Activated T-helper 1 cell treated with anti-CD3 and anti-CD28 coated beads, Interleukin-2, amount 50 U/mL, for 16 hours (primary cell): Measurements from ENCODE around the gene WNT7B.

ENCODE experiments used
- DNase-seq, 2 donors: peaks; one replicate each; pipeline ENCODE4 v3.0.0-alpha.2; 2020; ENCODE audit warnings: low read depth in 1 of 2, low spot score in 1 of 2

The WNT7B gene

DNA sequence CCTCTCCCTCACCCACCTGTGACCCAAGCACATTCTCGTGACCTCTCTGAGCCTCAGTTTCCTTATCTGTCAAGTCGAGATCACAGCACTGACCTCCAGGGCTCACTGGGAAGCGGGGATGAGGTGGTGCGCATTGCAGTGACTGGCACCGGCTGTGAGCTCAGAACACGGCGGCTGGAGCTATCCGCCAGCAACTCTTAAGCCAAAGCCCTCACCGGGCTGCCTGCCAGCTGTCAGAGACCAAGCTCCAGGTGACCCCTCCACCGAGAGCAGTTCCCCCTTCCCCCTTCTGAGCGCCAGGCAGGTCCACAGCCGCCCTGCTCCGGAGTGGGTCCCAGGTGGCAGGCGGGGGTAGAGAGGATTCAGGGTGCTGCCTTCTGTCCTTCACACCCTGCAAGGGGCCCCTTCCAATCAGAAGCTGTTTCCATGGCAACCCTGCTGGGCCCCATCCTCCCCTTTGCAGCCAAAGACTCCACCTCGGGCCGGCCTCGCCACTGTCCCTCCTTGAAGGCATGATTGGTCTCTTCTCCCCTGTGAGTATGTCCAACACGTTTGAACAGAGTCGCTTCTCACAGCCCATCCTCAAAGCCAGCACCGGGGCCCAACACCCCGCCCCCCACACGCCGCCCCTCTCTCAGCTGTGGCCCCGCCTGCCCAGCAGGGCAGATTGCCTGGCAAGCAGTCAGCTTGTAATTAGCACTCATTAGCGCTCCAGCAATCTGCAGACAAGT is 98.7 kb downstream of the WNT7B start:
- DNase-seq: peak in 1 of 2 donors; percentile 0

DNA sequence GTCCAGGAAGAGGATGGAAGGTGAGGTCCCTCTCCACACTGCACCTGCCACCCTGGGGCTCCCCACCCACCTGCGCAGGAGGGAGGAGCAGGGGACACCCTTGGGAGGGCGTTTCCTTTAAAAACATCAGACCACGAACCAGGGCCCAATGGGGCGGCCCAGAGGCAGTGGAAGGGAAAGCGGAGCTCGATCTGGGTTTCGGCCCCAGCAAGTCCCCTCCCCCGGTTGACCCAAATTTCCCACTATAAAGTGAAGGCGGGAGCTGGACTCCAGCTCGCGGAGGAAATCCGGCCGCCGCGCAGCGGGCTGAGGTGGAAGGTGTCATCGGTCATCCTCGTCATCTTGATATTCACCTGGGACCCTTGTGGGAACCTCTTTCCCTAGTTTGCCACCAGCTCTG is 99.3 kb downstream of the WNT7B start:
- peak in 1 of 2 donors; percentile 3 for DNase-seq

DNA sequence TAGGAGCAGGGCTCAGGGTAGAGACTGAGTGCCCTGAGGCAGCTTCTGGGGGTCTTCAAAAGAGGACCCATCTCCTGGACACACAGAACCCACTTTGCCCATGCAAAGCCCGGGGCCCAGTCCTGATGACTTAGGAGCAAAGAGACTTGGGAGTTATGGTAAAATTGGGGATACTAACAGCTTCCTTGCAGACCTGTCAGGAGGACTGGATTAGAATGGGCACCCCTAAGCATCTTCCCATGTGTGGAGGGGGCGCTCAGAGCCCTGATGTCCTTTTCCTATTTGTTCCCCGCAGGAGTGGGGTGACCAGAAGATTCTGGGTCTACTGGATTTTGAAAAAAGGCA is 100.0 kb downstream of the WNT7B start:
- DNase-seq: no peak

DNA sequence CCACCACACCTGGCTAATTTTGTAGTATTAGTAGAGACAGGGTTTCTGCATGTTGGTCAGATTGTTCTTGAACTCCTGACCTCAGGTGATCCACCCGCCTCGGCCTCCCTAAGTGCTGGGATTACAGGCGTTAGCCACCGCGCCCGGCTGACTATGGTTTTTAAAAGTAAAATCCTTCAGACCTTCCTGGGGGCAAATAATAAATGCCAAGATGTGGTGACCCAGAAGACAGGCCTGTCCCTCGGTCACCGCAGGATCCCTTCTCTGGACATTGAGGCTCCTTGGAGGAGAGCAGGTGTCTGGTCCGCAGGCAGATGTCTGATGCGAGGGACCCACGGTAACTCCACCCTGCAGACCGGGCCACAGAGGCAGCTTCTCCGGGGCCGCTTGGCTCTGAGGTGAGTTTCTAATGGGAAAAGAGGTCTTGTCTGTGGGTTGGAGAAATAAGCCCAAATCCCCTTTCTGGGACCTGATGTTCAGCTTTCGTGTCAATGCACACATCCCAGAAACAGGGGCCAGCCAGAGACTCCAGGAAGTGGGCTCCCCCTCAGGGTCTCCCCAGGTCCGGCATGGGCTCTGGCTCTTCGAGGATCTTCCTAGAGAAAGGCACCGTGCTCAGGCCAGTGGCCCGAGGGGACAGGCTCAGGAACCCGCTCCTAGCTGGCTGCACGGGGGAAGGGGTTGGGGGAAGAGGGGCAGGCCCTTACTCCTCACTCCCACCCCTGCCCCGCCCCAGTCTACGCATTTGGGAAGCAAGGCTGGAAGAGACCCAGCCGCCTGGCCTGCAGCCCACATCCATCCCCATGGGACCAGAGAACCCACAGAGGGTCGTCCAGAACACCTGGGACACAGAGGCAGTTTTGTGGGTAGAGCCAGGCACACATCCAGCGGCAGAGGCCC is 100.6 kb downstream of the WNT7B start:
- DNase-seq: peak in 1 of 2 donors; percentile 2

DNA sequence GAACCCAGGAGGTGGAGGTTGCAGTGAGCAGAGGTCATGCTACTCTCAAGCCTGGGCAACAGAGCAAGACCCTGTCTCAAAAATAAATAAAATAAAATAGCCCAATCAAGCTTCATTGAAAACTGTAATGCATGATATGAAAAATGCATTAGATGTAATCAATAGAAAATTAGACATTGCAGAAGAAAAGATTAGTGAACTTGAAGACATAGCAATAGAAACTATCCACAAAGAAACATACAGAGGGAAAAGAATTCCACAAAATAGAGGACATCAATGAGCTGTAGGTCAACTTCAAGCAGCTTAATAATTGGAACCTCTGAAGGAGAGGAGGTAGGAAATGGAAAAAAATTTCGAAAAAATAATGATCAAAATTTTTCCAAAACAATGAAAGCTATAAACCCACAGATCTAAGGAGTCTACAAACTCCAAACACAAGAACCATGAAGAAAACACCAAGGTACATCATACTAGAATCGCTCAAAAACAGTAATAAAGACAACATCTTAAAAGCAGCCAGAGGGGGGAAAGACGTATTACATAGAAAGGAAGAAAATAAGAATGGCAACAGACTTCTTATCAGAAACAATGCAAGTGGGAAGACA is 104.2 kb downstream of the WNT7B start:
- no peak for DNase-seq

DNA sequence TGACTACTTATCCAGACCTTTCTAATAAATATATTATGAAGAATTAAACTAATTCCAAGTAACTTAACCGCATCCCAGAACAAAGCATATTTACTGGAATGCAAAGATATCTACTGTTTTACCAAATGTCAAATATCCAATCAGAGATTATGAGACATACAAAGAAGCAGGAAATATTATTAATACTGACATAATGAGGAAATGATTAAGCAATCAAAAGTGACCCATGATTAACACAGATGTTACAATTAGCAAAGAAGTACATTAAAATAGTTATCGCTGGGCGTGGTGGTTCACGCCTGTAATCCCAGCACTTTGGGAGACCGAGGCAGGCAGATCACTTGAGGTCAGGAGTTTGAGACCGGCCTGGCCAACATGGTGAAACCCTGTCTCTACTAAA is 105.2 kb downstream of the WNT7B start:
- DNase-seq: no peak
